Cardiac septum (tissue), 1 donor: ENCODE results near the gene GDPD3. TPM values are rescaled to one million over a fixed set of nuclear protein-coding genes. Genes with fewer than 3 reads are reported as not detected.

Experiments
- DNase-seq: peaks from one replicate; pipeline ENCODE4 v3.0.0-alpha.2; 2020; ENCODE audit warnings: low spot score
- intact Hi-C: fragments of 100-400 bp; cut with DNase I; formaldehyde crosslinking; loops from one replicate; pipeline ENCODE4 v1.14.0; 2022
- long read RNA-seq: library from polyadenylated mRNA; unstranded; transcript quantifications from one replicate; pipeline ENCODE4 v2.0.0, GENCODE V29; 2021
- total RNA-seq: library from RNA; stranded (reverse); fragmentation: NEBNext Ultra II Directional; extraction: Animal tissue kit (Norgen Biotek cat#: 25700); gene quantifications from one replicate; pipeline ENCODE4 v1.2.1, GENCODE V29; 2021
- donor health status: DM: no; HTN: no; CAD: no.

The GDPD3 gene
- 3.0 TPM for total RNA-seq
- long read RNA-seq, partial matches to known transcripts = 0 of 7 reads
- long read RNA-seq, other reads (novel, unspliced or antisense) = 6 of 7 reads

- no peak for DNase-seq
- intact Hi-C loops = no loop called here
These were observed at the start of gene GDPD3 for GRCh38 chr16:30113031-30113710. TSS of gene GDPD3 (minus strand) at chr16:30113537. CDS start at chr16:30113478, 59 bp downstream.

- intact Hi-C loops = no loop called here
- DNase-seq = no peak
These were observed 43.9 kb upstream of the GDPD3 start for GRCh38 chr16:30157214-30157613.

GRCh38 chr16:30155188-30155587 lies 41.9 kb upstream of the GDPD3 start:
- DNase-seq = no peak
- intact Hi-C loops = no loop called here

- no peak for DNase-seq
- intact Hi-C loops = no loop called here
These were observed 39.2 kb upstream of the GDPD3 start for GRCh38 chr16:30152517-30152916.

GRCh38 chr16:30151091-30151490 lies 37.8 kb upstream of the GDPD3 start:
- intact Hi-C loops = no loop called here

GRCh38 chr16:30149250-30149930 lies 36.1 kb upstream of the GDPD3 start:
- DNase-seq = no peak
- intact Hi-C loops = no loop called here

More at GRCh38 chr16:30151091-30151490, 37.8 kb upstream of the GDPD3 start:
- DNase-seq = no peak

- DNase-seq = no peak
- intact Hi-C loops = no loop called here
These were observed 34.6 kb upstream of the GDPD3 start for GRCh38 chr16:30147843-30148510.

- DNase-seq = no peak
- intact Hi-C loops = no loop called here
These were observed 32.3 kb upstream of the GDPD3 start for GRCh38 chr16:30145657-30146056.

GRCh38 chr16:30144917-30145316 lies 31.6 kb upstream of the GDPD3 start:
- intact Hi-C loops = no loop called here
- no peak for DNase-seq

GRCh38 chr16:30144017-30144416 lies 30.7 kb upstream of the GDPD3 start:
- no peak for DNase-seq
- intact Hi-C loops = no loop called here

GRCh38 chr16:30143347-30143702 lies 30.0 kb upstream of the GDPD3 start:
- DNase-seq = no peak
- intact Hi-C loops = no loop called here

- intact Hi-C loops = no loop called here
- no peak for DNase-seq
These were observed 29.5 kb upstream of the GDPD3 start for GRCh38 chr16:30142672-30143346.

GRCh38 chr16:30141750-30142149 lies 28.4 kb upstream of the GDPD3 start:
- intact Hi-C loops = no loop called here

GRCh38 chr16:30139583-30140481 lies 26.5 kb upstream of the GDPD3 start:
- no peak for DNase-seq
- intact Hi-C loops = no loop called here

More at GRCh38 chr16:30141750-30142149, 28.4 kb upstream of the GDPD3 start:
- no peak for DNase-seq

- intact Hi-C loops = no loop called here
- no peak for DNase-seq
These were observed 24.6 kb upstream of the GDPD3 start for GRCh38 chr16:30137897-30138296.

- intact Hi-C loops = no loop called here
- no peak for DNase-seq
These were observed 23.8 kb upstream of the GDPD3 start for GRCh38 chr16:30136971-30137605.

- intact Hi-C loops = no loop called here
- no peak for DNase-seq
These were observed 19.3 kb upstream of the GDPD3 start for GRCh38 chr16:30132591-30132990.

GRCh38 chr16:30131869-30132475 lies 18.6 kb upstream of the GDPD3 start:
- intact Hi-C loops = no loop called here
- DNase-seq = no peak
